Colonic mucosa (tissue), 4 donors: ENCODE results near the gene RPL12. TPM values are rescaled to one million over a fixed set of nuclear protein-coding genes. Genes with fewer than 3 reads are reported as not detected.

Experiments used
- DNase-seq: peaks from one replicate; pipeline ENCODE4 v3.0.0-alpha.2; 2020
- H3K27ac ChIP-seq: fragments of 200-600 bp; one replicate; pipeline ENCODE4 v1.8.0; 2021
- H3K27me3 ChIP-seq: fragments of 200-600 bp; one replicate; pipeline ENCODE4 v1.8.0; 2021
- H3K36me3 ChIP-seq: fragments of 200-600 bp; one replicate; pipeline ENCODE4 v1.8.0; 2021
- H3K4me1 ChIP-seq: fragments of 200-600 bp; one replicate; pipeline ENCODE4 v1.8.0; 2021; ENCODE audit warnings: mild to moderate bottlenecking
- H3K4me3 ChIP-seq: fragments of 200-600 bp; one replicate; pipeline ENCODE4 v1.8.0; 2021
- H3K9ac ChIP-seq, 2 donors: one replicate each; pipeline ENCODE4 v1.7.0; 2013; ENCODE audit warnings: control low read depth in 2 of 2, low read depth in 2 of 2, low read length in 2 of 2
- H3K9me3 ChIP-seq: fragments of 200-600 bp; one replicate; pipeline ENCODE4 v1.8.0; 2021
- intact Hi-C: fragments of 100-400 bp; cut with DNase I; formaldehyde crosslinking; loops from one replicate; pipeline ENCODE4 v1.14.1; 2022
- total RNA-seq, 2 donors: library from RNA; stranded (reverse); fragmentation: NEBNext Ultra II Directional in 1 of 2; extraction: Animal tissue kit (Norgen Biotek cat#: 25700) in 1 of 2; gene quantifications; one replicate each; pipeline ENCODE4 v1.2.1, GENCODE V29; 2021
- TF ChIP-seq, protein P1 (sequence below): fragments of 200-600 bp; IDR thresholded peaks from one replicate; pipeline ENCODE4 v1.8.0; 2022; ENCODE audit warnings: antibody characterized with exemption, mild to moderate bottlenecking
- donor health status: healthy.
- donor health status: DM: no; HTN: no; CAD: no.
- donor health status: DM: no; HTN: no; CAD: no.

Gene RPL12
- total RNA-seq, 2 donors from 2014 or later, result 916 to 973 TPM

- H3K9me3 ChIP-seq, result no peaks in the 10 kb centered on the region
- DNase-seq, result no peak
- H3K4me1 ChIP-seq, result no peaks in the 10 kb centered on the region
- H3K27ac ChIP-seq, result no peak overlapping the region
- TF ChIP-seq, protein P1, sequence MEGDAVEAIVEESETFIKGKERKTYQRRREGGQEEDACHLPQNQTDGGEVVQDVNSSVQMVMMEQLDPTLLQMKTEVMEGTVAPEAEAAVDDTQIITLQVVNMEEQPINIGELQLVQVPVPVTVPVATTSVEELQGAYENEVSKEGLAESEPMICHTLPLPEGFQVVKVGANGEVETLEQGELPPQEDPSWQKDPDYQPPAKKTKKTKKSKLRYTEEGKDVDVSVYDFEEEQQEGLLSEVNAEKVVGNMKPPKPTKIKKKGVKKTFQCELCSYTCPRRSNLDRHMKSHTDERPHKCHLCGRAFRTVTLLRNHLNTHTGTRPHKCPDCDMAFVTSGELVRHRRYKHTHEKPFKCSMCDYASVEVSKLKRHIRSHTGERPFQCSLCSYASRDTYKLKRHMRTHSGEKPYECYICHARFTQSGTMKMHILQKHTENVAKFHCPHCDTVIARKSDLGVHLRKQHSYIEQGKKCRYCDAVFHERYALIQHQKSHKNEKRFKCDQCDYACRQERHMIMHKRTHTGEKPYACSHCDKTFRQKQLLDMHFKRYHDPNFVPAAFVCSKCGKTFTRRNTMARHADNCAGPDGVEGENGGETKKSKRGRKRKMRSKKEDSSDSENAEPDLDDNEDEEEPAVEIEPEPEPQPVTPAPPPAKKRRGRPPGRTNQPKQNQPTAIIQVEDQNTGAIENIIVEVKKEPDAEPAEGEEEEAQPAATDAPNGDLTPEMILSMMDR, result no peak
- no peak overlapping the region for H3K9ac ChIP-seq
- peaks cover 12% of the 10 kb centered on the region for H3K36me3 ChIP-seq
- H3K27me3 ChIP-seq, result no peaks in the 10 kb centered on the region
- intact Hi-C loops, result no loop called here
- H3K4me3 ChIP-seq, result no peak overlapping the region
Observed at GRCh38 chr9:127457191-127457878, 6.1 kb upstream of the RPL12 start.

GRCh38 chr9:127455324-127455992 lies 4.3 kb upstream of the RPL12 start:
- H3K4me3 ChIP-seq, result no peak overlapping the region
- TF ChIP-seq, protein P1, result peak; percentile 38
- H3K36me3 ChIP-seq, result peaks cover 4% of the 10 kb centered on the region
- no peaks in the 10 kb centered on the region for H3K4me1 ChIP-seq
- no peak overlapping the region for H3K27ac ChIP-seq
- H3K9ac ChIP-seq, result no peak overlapping the region
- intact Hi-C loops, result no loop called here
- no peaks in the 10 kb centered on the region for H3K27me3 ChIP-seq
- no peaks in the 10 kb centered on the region for H3K9me3 ChIP-seq
- peak; percentile 40 for DNase-seq

DNA sequence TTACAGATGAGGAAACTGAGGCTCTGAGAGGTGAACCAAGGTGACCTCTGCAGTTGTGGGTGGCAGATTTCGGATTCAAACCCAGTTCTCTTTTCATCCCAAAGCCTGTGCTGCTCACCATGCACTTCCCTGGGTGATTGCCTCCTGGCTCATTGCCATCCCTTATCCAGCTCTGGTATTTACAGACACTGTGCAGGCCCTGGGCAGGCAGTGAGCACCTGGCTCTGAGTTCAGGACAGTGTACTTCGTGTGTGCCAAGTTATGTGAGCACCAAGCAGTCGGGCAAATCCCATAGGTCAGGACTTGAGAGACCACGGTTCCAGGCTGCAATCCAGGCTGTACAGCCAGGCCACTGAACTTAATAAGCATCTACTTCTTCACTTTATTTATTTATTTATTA lies 1.5 kb upstream of the RPL12 start:
- H3K4me3 ChIP-seq, result no peak overlapping the region
- peak overlapping the region in 1 of 2 donors; percentile 95 for H3K9ac ChIP-seq
- intact Hi-C loops, result no loop called here
- no peaks in the 10 kb centered on the region for H3K9me3 ChIP-seq
- TF ChIP-seq, protein P1, result no peak
- H3K36me3 ChIP-seq, result peaks cover 10% of the 10 kb centered on the region
- peak overlapping the region; percentile 95 for H3K27ac ChIP-seq
- no peaks in the 10 kb centered on the region for H3K27me3 ChIP-seq
- peaks cover 9% of the 10 kb centered on the region for H3K4me1 ChIP-seq
- DNase-seq, result peak; percentile 90

GRCh38 chr9:127451858-127452656 lies 851 bp upstream of the RPL12 start:
- DNase-seq, result peak; percentile 68
- TF ChIP-seq, protein P1, result no peak
- intact Hi-C loops, result no loop called here
- peaks cover 9% of the 10 kb centered on the region for H3K4me1 ChIP-seq
- H3K9me3 ChIP-seq, result no peaks in the 10 kb centered on the region
- no peaks in the 10 kb centered on the region for H3K27me3 ChIP-seq
- H3K27ac ChIP-seq, result peak overlapping the region; percentile 95
- H3K9ac ChIP-seq, result peak overlapping the region; percentile 86 to 95
- H3K36me3 ChIP-seq, result peaks cover 16% of the 10 kb centered on the region
- peak overlapping the region; percentile 96 for H3K4me3 ChIP-seq

DNA sequence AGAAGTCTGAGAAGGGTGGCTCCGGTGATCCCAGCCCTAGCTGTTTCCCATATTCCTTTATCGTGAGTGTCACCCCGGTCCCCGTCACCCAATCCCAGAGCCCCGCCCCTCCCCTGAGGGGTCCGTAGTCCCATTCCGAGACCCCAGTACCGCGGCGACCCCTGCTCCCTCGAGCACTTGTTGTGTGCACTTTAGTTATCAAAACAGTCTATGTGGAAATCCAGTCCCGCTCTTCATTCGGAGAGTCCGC lies 327 bp upstream of the RPL12 start:
- H3K36me3 ChIP-seq, result peaks cover 22% of the 10 kb centered on the region
- peaks cover 9% of the 10 kb centered on the region for H3K4me1 ChIP-seq
- intact Hi-C loops, result no loop called here
- H3K9ac ChIP-seq, result peak overlapping the region; percentile 86 to 95
- peak overlapping the region; percentile 95 for H3K27ac ChIP-seq
- H3K27me3 ChIP-seq, result no peaks in the 10 kb centered on the region
- no peaks in the 10 kb centered on the region for H3K9me3 ChIP-seq
- no peak for DNase-seq
- TF ChIP-seq, protein P1, result no peak
- H3K4me3 ChIP-seq, result peak overlapping the region; percentile 96
